HepG2 (cell line): ENCODE results near the gene CCNH. TPM values are rescaled to one million over a fixed set of nuclear protein-coding genes. Genes with fewer than 3 reads are reported as not detected.

Source experiments
- NR1H2 ChIP-seq: sonication (generic); formaldehyde crosslinking; IDR thresholded peaks from 2 replicates; pipeline ENCODE4 v1.8.1; 2022; ENCODE audit warnings: low read depth, missing genetic modification reagents, borderline replicate concordance
- POLR2AphosphoS5 ChIP-seq: IDR thresholded peaks from 2 replicates; pipeline ENCODE4 v1.6.1; 2012; ENCODE audit warnings: low read depth, low read length
- PRMT3 ChIP-seq: sonication (generic); formaldehyde crosslinking; IDR thresholded peaks from 2 replicates; pipeline ENCODE4 v1.8.1; 2022; ENCODE audit warnings: low read depth, mild to moderate bottlenecking, moderate library complexity, missing genetic modification reagents, borderline replicate concordance
- REXO4 ChIP-seq: sonication (generic); formaldehyde crosslinking; IDR thresholded peaks from 2 replicates; pipeline ENCODE4 v1.8.0; 2022; ENCODE audit warnings: missing genetic modification reagents, mild to moderate bottlenecking, borderline replicate concordance
- TCF7 ChIP-seq: sonication (generic); IDR thresholded peaks from 2 replicates; pipeline ENCODE4 v1.6.1; 2016; ENCODE audit warnings: antibody characterized with exemption, low read depth
- ZNF235 ChIP-seq: sonication (generic); formaldehyde crosslinking; IDR thresholded peaks from 2 replicates; pipeline ENCODE4 v1.8.1; 2023; ENCODE audit warnings: mild to moderate bottlenecking, missing genetic modification reagents, borderline replicate concordance
- ZNF567 ChIP-seq: sonication (generic); formaldehyde crosslinking; IDR thresholded peaks from 2 replicates; pipeline ENCODE4 v1.8.1; 2023; ENCODE audit warnings: mild to moderate bottlenecking, missing genetic modification reagents, borderline replicate concordance
- polyA plus RNA-seq, 8 experiments: library from polyadenylated mRNA; depleted of rRNA in 3 of 8; stranded (reverse) in 7 of 8; unstranded in 1 of 8; fragments of >200 nt; fragmentation: Illumina TruSeq in 4 of 8; extraction: Trizol in 4 of 8; gene quantifications; 2 replicates each; pipeline versions ENCODE4 v1.2.1 to v1.2.3, GENCODE V29; 2011 to 2016; ENCODE audit warnings: low read depth in 4 of 8, missing spikeins in 1 of 8, mixed read lengths in 1 of 8; ENCODE audit not compliant: insufficient read depth in 1 of 8
- total RNA-seq, 5 experiments: library from RNA; depleted of rRNA; stranded (reverse); fragments of >200 nt; fragmentation: Illumina TruSeq; extraction: Trizol; gene quantifications; 2 replicates each; pipeline ENCODE4 v1.2.3, GENCODE V29; 2016; ENCODE audit warnings: low read depth in 1 of 5
- TF ChIP-seq, protein P1 (sequence below): sonication (generic); formaldehyde crosslinking; IDR thresholded peaks from 2 replicates; pipeline ENCODE4 v1.4.0; 2020; ENCODE audit warnings: missing genetic modification reagents, borderline replicate concordance
- TF ChIP-seq, protein P2 (sequence below): fragments of 450-650 bp; IDR thresholded peaks from 2 replicates; pipeline ENCODE4 v1.6.1; 2017
- TF ChIP-seq, protein P3 (sequence below): sonication (generic); formaldehyde crosslinking; IDR thresholded peaks from 2 replicates; pipeline ENCODE4 v1.4.0; 2020; ENCODE audit warnings: missing genetic modification reagents
- TF ChIP-seq, protein P4 (sequence below): sonication (generic); formaldehyde crosslinking; IDR thresholded peaks from 2 replicates; pipeline ENCODE4 v1.4.0; 2020; ENCODE audit warnings: missing genetic modification reagents, mild to moderate bottlenecking, borderline replicate concordance
- TF ChIP-seq, protein P5 (sequence below): sonication (generic); formaldehyde crosslinking; IDR thresholded peaks from 2 replicates; pipeline ENCODE4 v1.5.0; 2020; ENCODE audit warnings: mild to moderate bottlenecking, missing genetic modification reagents, borderline replicate concordance

The CCNH gene
- total and polyA plus RNA-seq, 2 of the 13 experiments (the other 11 are each of a cell fraction or from before 2014, with no cell fraction given) = 42.5 to 94.3 TPM

DNA sequence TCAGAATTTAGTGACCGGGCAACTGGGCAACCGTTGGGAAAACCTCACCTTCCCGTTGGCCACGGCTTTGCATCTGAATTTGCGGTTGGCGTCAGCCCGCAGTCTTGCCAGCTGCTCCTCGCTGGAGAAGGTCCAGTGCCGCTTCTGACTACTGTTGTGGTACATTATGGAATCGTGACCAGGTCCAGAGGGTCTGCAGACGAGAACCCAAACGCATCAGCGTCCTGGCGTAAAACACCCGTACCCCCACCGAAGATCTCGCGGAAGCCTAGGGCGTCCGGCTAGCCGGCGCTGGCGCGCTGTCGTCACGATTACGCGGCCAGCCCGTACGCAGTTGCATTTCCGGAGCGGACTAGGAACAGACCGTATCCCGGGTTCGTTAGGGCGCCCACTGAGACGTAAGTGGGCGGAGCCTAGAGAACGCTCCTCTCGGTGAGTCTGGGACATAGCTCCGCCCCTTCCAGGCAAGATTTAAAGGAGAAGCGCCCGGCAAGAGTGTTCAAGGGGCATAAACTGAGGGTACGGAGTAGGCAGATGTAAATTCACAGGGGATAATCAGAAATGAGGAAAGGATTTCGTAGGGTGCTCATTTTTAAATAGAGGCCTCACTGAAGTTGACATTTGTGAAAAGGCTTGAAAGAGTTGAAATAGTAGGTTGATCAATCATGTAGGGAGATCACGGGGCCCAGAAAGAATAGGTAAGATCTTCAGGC, at the start of gene CCNH (continued):
- TF ChIP-seq, protein P1, sequence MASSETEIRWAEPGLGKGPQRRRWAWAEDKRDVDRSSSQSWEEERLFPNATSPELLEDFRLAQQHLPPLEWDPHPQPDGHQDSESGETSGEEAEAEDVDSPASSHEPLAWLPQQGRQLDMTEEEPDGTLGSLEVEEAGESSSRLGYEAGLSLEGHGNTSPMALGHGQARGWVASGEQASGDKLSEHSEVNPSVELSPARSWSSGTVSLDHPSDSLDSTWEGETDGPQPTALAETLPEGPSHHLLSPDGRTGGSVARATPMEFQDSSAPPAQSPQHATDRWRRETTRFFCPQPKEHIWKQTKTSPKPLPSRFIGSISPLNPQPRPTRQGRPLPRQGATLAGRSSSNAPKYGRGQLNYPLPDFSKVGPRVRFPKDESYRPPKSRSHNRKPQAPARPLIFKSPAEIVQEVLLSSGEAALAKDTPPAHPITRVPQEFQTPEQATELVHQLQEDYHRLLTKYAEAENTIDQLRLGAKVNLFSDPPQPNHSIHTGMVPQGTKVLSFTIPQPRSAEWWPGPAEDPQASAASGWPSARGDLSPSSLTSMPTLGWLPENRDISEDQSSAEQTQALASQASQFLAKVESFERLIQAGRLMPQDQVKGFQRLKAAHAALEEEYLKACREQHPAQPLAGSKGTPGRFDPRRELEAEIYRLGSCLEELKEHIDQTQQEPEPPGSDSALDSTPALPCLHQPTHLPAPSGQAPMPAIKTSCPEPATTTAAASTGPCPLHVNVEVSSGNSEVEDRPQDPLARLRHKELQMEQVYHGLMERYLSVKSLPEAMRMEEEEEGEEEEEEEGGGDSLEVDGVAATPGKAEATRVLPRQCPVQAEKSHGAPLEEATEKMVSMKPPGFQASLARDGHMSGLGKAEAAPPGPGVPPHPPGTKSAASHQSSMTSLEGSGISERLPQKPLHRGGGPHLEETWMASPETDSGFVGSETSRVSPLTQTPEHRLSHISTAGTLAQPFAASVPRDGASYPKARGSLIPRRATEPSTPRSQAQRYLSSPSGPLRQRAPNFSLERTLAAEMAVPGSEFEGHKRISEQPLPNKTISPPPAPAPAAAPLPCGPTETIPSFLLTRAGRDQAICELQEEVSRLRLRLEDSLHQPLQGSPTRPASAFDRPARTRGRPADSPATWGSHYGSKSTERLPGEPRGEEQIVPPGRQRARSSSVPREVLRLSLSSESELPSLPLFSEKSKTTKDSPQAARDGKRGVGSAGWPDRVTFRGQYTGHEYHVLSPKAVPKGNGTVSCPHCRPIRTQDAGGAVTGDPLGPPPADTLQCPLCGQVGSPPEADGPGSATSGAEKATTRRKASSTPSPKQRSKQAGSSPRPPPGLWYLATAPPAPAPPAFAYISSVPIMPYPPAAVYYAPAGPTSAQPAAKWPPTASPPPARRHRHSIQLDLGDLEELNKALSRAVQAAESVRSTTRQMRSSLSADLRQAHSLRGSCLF (CRISPR knock-in tag) = no peak
- TF ChIP-seq ZNF235 (CRISPR knock-in tag) (no peak), PRMT3 (CRISPR knock-in tag) (no peak), POLR2AphosphoS5 (peak; percentile 95), NR1H2 (CRISPR knock-in tag) (no peak), REXO4 (no peak), ZNF567 (CRISPR knock-in tag) (no peak), TCF7 (no peak)
- TF ChIP-seq, protein P2, sequence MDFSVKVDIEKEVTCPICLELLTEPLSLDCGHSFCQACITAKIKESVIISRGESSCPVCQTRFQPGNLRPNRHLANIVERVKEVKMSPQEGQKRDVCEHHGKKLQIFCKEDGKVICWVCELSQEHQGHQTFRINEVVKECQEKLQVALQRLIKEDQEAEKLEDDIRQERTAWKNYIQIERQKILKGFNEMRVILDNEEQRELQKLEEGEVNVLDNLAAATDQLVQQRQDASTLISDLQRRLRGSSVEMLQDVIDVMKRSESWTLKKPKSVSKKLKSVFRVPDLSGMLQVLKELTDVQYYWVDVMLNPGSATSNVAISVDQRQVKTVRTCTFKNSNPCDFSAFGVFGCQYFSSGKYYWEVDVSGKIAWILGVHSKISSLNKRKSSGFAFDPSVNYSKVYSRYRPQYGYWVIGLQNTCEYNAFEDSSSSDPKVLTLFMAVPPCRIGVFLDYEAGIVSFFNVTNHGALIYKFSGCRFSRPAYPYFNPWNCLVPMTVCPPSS = no peak
- TF ChIP-seq, protein P3, sequence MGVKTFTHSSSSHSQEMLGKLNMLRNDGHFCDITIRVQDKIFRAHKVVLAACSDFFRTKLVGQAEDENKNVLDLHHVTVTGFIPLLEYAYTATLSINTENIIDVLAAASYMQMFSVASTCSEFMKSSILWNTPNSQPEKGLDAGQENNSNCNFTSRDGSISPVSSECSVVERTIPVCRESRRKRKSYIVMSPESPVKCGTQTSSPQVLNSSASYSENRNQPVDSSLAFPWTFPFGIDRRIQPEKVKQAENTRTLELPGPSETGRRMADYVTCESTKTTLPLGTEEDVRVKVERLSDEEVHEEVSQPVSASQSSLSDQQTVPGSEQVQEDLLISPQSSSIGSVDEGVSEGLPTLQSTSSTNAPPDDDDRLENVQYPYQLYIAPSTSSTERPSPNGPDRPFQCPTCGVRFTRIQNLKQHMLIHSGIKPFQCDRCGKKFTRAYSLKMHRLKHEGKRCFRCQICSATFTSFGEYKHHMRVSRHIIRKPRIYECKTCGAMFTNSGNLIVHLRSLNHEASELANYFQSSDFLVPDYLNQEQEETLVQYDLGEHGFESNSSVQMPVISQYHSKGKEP = no peak
- TF ChIP-seq, protein P4, sequence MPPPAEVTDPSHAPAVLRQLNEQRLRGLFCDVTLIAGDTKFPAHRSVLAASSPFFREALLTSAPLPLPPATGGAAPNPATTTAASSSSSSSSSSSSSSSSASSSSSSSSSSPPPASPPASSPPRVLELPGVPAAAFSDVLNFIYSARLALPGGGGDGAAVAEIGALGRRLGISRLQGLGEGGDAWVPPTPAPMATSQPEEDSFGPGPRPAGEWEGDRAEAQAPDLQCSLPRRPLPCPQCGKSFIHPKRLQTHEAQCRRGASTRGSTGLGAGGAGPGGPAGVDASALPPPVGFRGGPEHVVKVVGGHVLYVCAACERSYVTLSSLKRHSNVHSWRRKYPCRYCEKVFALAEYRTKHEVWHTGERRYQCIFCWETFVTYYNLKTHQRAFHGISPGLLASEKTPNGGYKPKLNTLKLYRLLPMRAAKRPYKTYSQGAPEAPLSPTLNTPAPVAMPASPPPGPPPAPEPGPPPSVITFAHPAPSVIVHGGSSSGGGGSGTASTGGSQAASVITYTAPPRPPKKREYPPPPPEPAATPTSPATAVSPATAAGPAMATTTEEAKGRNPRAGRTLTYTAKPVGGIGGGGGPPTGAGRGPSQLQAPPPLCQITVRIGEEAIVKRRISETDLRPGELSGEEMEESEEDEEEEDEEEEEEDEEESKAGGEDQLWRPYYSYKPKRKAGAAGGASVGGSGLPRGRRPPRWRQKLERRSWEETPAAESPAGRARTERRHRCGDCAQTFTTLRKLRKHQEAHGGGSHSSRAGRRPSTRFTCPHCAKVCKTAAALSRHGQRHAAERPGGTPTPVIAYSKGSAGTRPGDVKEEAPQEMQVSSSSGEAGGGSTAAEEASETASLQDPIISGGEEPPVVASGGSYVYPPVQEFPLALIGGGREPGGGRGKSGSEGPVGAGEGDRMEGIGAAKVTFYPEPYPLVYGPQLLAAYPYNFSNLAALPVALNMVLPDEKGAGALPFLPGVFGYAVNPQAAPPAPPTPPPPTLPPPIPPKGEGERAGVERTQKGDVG = no peak
- TF ChIP-seq, protein P5, sequence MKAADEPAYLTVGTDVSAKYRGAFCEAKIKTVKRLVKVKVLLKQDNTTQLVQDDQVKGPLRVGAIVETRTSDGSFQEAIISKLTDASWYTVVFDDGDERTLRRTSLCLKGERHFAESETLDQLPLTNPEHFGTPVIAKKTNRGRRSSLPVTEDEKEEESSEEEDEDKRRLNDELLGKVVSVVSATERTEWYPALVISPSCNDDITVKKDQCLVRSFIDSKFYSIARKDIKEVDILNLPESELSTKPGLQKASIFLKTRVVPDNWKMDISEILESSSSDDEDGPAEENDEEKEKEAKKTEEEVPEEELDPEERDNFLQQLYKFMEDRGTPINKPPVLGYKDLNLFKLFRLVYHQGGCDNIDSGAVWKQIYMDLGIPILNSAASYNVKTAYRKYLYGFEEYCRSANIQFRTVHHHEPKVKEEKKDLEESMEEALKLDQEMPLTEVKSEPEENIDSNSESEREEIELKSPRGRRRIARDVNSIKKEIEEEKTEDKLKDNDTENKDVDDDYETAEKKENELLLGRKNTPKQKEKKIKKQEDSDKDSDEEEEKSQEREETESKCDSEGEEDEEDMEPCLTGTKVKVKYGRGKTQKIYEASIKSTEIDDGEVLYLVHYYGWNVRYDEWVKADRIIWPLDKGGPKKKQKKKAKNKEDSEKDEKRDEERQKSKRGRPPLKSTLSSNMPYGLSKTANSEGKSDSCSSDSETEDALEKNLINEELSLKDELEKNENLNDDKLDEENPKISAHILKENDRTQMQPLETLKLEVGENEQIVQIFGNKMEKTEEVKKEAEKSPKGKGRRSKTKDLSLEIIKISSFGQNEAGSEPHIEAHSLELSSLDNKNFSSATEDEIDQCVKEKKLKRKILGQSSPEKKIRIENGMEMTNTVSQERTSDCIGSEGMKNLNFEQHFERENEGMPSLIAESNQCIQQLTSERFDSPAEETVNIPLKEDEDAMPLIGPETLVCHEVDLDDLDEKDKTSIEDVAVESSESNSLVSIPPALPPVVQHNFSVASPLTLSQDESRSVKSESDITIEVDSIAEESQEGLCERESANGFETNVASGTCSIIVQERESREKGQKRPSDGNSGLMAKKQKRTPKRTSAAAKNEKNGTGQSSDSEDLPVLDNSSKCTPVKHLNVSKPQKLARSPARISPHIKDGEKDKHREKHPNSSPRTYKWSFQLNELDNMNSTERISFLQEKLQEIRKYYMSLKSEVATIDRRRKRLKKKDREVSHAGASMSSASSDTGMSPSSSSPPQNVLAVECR (CRISPR knock-in tag) = peak; percentile 70; the same call in 1 of the 2 replicates
